Stimulated activated CD4-positive, alpha-beta T cell treated with anti-CD3 and anti-CD28 coated beads, Interleukin-4, amount 100 ng/mL, for 1 hour (primary cell): ENCODE results near the gene SH3BGRL2.
A peak's percentile ranks its signal among the peaks of the same experiment; 100 is the strongest.
"Not testable (repeated sequence)": the region's sequence is repeated elsewhere in the genome, so short reads cannot be mapped to it uniquely, and the experiment has no call there.

Experiments
- DNase-seq: peaks from one replicate; pipeline ENCODE4 v3.0.0-alpha.2; 2020

Gene SH3BGRL2

GRCh38 chr6:79704200-79704599 is 73.1 kb downstream of the SH3BGRL2 start:
- no peak for DNase-seq

DNA sequence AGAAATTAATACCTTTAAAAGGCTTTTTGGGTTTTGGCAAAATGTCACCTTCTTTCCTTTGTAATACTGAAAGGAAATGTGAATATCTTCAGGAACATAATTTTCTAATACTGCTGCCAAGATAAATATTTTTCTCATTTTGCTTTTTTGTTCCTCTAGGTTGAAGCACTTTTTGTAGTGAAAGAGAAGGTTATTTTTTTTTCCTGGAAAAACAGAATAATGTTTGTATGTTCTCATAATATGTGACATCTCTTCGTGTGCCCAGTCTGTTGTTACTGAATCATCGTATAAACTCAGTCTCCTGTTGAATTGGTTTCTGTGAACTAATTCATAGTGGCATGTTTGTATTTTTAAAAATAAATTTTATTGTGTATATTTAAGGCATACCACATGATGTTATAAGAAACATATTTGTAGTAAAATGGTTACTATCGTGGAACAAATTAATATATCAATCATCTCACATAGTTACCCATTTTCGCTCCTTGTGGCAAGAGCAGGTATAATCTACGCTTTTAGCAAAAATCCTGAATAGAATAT is 74.4 kb downstream of the SH3BGRL2 start:
- no peak for DNase-seq

DNA sequence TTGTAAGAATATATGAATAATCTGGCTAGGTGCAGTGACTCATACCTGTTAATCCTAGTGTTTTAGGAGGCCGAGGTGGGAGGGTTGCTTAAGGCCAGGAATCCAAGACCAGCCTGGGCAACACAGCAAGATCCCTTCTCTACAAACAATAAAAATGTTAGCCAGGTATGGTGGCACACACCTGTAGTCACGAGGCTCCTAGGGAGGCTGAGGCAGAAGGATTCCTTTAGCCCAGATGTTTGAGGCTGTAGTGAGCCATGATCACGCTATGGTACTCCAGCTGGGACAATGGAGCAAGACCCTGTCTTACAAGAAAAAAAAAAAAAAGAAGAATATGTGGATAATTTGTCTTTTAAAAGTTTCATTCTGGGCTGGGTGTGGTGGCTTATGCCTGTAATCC is 75.4 kb downstream of the SH3BGRL2 start:
- no peak for DNase-seq

DNA sequence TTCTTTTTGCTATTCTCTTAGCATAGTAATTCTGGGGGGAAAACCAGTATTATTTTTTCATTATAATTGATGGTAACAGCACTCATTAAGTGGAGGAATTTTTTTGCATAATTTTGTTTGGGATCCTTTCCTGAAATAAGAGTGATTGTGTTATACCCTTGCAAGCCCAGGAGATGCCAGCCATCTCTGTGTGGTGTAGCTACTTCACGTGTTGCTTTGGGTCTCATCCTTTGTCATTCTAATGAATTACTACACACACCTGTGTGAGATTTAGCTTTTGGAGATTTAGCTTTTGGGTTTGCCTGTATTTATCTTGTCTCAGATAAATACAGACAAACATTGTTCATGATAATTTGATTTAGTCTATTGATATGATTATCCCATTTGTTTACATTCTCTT is 76.5 kb downstream of the SH3BGRL2 start:
- no peak for DNase-seq

DNA sequence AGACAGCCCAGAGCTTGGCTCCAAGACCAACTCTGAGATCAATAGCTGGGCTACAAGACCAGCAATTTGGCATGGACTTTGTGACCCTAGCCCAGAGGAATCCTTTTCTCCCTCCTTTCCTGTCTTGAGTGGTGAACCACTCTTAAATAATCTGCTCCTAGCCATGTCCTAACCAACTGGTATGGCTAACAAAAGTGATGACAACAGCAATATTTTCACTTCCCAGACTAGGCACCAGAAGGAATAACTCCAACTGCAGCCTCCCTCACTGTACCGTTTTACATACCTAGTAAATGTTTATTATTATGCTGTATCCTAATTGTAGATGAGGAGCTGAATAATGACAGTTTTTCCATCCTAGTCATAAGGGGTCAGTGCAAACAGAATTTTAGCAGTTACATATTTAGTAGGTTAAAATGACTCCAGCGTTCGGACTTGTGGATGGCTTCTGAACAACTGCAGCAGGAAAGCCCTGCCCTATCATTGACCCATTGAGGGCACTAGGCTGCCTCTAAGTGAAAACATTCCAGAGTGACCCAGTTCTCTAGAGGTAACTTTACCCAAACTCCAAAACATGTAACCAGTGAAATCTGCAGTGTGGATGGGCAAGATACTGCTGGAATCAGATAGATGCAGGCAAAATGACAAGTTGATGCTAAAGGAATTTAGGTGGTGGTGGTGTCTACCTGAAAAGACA is 77.1 kb downstream of the SH3BGRL2 start:
- DNase-seq, result no peak

DNA sequence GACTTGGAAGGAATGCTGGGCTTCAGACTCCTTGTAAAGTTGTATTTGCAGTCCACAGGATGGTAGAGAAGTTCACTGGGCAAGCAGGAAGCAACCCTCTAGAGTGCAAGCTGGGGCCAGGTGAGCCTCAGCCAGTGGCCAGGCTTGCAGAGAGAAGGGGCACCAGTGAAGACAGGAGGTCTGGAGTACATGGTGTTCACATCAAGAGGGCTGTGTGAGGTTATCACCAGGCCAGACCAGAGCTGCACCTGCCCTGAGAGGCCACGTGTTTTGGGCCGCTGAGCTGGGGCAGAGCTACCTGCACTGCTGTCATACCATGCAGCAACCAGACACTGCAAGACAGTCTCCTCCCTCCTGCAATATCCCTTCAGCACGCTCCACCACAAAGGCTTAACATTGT is 79.0 kb downstream of the SH3BGRL2 start:
- no peak for DNase-seq

- no peak for DNase-seq
Measured at GRCh38 chr6:79711167-79711566, 80.0 kb downstream of the SH3BGRL2 start.

- DNase-seq, result no peak
Measured at GRCh38 chr6:79712144-79712543, 81.0 kb downstream of the SH3BGRL2 start.

- DNase-seq, result no peak
Measured at GRCh38 chr6:79712616-79713135, 81.5 kb downstream of the SH3BGRL2 start.

GRCh38 chr6:79713701-79714322 is 82.7 kb downstream of the SH3BGRL2 start:
- peak; percentile 43 for DNase-seq

DNA sequence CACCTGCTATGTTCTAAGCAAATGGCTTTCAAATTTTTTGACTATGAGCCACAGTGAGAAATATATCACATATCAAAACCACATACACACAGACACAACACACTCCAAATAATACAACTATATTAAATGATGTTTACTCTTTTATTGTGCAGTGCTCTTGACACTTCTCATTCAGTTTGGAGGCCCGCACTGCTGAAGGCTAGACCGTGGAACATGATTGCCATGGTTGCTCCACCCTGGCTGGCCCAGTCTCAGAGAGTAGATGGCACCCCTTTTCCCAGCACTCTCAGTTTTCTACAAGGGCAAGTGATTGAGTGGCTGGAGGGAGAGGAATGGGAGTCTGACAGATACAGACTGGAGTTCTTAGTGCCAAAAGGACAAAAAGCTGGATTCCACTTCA is 86.9 kb downstream of the SH3BGRL2 start:
- no peak for DNase-seq

DNA sequence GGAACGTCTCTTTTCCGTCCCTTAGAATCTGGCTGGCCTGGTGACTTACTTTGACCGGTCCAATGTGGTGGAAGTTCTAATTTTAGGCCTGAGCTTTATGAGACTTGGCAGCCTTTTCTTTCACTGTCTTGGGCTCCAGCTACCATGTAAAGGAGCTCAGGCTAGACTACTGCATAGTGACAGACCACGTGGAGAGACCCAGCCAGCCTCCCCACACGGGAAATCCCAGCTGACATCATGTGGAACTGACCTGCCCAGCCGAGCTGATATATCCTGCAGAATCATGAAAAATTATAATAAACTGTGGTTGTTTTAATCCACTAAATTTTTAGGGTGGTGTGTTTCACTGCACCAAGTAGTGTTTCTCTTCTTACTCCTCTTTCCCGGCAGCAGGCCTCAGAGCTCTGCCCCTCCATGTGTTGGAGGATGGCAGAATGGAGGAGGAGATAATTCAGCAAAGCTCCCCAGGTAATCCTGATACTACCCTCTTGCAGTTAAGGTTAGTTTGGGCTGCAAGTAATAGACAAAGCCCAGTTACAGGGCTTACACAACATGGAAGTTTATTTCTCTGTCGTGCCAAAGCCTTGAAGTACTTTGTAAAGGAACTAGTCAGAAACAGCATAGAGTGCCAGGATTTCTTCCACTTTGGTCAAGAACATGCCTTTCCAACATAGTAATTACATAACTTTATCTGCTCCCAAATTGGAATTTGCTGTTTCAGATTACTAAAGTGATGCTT is 87.5 kb downstream of the SH3BGRL2 start:
- no peak for DNase-seq

- DNase-seq, result no peak
Measured at GRCh38 chr6:79719248-79719960, 88.3 kb downstream of the SH3BGRL2 start.

DNA sequence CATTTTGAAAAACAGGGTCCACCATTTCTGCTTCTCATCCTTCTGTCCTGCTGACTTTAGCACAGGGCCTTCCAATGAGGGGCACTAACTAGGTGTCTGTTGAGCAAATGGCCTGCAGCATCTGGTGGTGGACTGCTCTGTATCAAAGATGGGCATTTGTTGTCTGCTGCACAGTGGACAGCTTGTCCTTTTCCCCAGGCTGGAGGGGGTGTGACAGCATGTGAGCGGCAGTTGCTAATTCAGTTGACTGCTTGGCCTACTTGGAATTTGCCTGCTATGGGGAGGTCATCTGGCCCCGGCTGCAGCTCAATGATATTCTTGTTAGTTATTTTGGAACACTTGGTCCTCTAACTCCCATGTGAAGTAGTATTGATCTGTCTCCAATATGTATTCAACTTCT is 93.7 kb downstream of the SH3BGRL2 start:
- no peak for DNase-seq

- DNase-seq, result no peak
Measured at GRCh38 chr6:79731471-79731870, 100.3 kb downstream of the SH3BGRL2 start.

GRCh38 chr6:79733388-79733787 is 102.3 kb downstream of the SH3BGRL2 start:
- DNase-seq, result no peak

DNA sequence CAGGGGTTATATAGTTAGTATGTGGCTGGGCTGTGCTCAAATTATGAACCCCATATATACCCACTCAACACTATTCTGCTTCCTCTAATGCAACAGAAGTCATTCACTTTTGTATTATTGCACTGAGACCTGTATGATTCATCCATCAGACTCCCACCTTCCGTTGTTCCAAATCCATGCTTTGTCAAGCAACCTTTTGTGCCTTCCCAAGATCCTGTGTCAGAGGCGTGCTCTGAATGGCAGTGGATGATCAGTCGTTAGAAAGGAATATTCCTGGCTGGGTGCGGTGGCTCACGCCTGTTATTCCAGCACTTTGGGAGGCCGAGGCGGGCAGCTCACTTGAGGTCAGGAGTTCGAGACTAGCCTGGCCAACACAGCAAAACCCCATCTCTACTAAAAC is 103.2 kb downstream of the SH3BGRL2 start:
- no peak for DNase-seq

DNA sequence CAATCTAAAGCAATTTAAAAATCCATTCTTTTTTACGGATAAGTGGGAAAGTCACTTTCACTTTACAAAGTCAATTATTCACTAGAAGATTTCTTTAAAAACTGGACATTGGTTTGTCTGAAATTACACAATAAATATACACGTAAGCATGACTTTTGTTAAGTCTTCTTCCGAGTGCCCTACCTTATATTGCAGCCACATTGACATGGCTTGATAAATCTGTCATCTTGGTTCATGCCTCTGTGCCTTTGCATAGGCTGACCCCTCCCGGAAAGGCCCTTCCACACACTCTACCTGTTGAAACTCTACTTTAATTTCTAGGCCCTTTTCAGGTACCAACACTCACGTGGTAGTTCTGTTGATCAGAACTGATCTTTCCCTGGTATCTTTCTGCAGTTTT is 104.1 kb downstream of the SH3BGRL2 start:
- DNase-seq, result no peak

DNA sequence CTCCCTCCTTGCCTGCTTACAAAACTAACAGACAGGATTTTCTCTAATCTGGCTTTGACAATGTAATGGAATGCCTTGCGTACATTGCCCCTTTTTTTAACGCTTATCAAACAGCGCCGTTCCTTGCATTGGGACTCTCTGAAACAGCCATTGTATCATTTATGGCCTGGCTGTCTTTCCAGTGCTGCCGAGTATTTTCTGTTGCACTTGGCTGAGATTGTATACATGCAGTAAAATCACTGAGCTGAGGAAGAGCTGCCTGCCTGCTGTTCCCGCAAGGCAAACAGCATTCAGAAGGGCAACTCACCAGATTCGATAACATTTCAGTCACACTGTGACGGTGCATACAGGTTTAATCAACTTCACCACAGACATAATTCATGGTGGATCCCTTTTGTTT is 106.0 kb downstream of the SH3BGRL2 start:
- no peak for DNase-seq

DNA sequence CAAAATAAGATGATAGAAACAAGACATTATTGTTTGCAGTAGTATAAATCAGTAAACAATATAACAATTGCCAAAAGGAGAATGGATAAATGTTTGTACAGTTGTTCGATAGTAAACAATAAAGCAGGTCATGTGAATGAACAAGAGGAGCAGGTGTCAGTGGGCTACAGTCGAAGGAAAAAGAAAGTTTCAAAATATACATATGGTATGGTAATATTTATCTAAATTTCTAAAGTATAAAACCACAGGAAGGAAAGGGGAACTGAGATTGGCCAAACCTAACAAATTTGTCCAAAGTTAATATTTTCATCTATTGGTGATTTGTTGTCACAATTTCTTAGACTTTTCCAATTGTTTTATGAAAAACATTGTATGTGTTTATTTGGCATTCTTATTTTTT is 110.9 kb downstream of the SH3BGRL2 start:
- DNase-seq, result no peak

GRCh38 chr6:79745282-79745681 is 114.2 kb downstream of the SH3BGRL2 start:
- not testable (repeated sequence) for DNase-seq

DNA sequence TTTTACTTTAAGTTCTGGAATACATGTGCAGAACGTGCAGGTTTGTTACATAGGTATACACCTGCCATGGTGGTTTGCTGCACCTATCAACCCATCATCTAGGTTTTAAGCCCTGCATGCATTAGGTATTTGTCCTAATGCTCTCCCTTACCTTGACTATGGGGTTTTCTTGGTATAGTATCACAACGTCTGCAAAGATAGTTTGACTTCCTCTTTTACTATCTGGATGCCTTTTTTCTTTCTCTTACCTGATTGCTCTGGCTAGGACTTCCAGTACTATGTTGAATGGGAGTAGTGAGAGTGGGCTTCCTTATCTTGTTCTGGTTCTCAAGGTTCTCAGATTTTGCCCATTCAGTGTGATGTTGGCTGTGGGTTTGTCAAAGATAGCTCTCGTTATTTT is 115.2 kb downstream of the SH3BGRL2 start:
- DNase-seq, result not testable (repeated sequence)

DNA sequence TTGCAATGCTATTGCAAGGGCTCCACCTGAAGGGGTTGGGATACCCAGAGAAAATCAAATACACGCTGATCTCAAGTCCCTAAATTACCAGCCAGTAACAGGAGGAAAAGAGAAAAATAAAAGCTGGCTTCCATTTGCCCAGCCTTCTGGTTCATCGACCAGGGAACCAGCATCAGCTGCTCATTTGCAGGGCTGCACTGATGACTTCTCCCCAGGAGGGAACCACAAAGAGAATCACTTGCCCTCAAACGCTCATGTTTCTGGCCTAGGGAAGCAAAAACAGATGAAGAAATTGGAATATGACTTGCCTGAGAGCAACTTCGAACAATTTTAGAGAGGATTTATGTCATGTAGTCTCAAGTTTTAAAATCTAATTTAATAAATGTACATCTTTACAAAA is 119.7 kb downstream of the SH3BGRL2 start:
- DNase-seq, result no peak
